HG03442 (cell line): ENCODE data around the gene MYH13.
"Not testable (repeated sequence)": the region's sequence is repeated elsewhere in the genome, so short reads cannot be mapped to it uniquely, and the experiment has no call there.

Experiments used
- ATAC-seq: cut with Tn5 transposase; IDR thresholded peaks from one replicate; pipeline ENCODE4 v1.9.1; 2021; ENCODE audit warnings: mild to moderate bottlenecking, moderate library complexity; ENCODE audit not compliant: unreplicated experiment

MYH13 gene

DNA sequence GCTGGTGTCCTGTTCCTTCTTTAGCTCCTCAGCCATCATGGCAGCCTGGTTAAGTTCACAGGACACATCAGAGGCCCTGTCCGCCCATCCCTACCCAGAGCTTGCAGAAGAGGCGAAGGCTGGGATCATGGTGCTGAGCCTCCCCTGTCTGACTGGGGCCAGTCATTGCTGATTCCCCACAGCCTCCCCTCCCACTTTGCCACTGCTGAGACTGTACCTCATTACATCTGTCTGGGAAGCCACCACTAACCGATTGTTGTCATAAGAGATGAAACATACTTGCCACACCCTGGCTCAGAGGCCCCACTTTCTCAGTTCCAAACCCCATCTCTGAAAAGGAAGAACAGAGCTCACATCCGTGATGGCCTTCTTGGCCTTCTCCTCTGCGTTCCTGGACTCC lies 66.2 kb downstream of the MYH13 start:
- no peak for ATAC-seq

DNA sequence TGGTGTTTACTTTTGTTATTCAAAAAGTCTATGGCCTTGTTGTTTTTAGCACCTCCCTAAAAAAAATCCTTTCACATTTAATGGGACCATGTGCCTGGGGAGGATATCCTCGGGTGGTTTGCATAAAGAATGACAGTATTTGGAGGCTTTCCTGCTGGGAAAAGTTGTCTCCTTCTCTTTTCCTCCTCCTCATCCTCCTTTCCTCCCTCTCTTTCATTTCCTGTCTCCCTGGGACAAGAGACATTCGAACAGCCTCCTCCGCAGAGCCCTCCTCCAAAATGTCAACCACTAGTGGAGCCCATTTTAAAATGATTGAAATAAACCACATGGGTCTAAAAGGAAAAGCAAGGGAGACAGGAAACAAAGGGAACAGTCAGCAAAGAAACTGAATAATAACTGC lies 67.4 kb downstream of the MYH13 start:
- ATAC-seq, result no peak

DNA sequence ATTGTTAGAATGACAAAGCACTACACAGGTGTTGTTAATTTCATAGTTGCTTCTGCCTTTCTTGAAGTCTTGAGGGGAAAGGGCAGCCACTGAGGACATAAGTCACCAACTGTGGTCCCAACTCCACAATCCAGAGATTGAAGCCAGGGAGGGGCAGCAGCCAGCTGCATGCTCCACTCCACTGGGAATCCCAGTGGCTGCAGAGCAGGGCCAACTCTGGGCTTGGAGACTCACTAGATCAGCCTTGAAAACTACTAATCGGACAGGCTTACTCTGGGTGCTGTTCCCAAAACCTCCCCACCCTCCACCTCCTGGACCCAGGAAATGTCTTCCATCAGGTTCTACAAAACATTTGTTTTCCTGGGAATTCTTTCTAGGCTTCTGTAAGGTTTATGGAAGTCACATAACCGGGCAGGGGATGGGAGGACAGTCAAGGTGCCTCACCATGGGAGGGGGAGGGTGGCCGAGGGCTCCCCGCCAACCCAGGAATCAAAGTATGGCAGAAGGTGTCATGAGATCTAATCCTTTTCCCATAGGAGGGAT lies 68.0 kb downstream of the MYH13 start:
- no peak for ATAC-seq

DNA sequence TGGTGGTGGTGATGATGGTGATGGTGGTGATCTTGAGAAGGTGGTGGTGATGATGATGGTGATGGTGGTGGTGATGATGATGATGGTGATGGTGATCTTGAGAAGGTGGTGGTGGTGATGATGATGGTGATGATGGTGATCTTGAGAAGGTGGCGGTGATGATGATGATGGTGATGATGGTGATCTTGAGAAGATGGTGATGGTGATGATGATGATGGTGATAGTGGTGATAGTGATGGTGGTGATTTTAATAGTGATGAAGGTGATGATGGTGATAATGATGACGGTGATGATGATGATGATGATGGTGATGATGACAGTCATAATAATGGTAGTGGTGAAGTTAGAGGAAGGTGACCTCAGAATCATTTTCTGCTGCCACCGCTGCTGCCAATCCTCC lies 75.1 kb downstream of the MYH13 start:
- ATAC-seq, result no peak

DNA sequence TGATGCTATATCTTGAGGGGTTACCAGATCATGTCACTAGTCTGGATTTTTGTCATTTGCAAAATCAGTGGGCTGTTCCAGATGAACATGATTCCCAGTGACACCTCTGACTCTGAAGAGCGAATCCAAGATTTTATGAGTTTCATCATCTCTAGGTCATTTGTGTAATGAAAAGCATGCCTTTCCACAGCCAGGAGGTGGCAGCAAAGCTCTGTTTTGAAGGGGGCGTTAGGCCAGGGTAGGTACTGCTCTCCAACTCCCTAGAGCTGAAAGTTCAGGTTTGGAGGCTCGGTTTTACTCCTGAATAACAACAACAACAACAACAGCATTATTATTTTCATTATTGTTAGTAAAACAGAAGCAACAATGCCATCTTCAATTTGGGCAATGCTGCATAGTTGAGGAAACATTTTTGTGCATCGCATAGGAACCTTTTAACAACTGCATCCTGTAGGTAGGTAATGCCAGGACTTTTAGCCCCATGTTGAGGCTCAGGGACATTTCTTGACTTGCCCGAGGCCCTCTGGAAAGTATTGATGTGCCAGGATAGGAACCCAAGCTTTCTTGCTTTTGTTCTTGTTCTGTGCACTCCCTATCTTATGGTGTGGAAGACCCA lies 77.0 kb downstream of the MYH13 start:
- ATAC-seq, result peak; percentile 45

DNA sequence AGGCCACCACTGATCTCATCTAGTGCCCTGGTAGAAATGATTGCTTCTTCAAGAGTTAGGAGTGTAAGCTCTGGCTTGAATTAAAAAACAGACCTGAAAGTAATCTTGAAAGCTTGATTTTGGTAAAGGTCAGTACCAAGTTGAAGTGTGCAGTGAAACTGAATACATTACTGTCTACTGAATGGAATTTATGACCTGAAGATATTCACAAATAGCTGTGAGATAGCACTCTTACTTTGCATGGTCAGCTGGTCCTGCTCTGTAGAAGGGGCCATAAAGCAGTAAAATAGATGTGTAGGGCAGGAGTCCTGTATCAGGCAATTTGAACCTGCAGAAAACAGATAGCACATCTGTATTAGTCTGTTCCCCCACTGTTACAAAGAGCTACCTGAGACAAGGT lies 78.6 kb downstream of the MYH13 start:
- ATAC-seq, result no peak

DNA sequence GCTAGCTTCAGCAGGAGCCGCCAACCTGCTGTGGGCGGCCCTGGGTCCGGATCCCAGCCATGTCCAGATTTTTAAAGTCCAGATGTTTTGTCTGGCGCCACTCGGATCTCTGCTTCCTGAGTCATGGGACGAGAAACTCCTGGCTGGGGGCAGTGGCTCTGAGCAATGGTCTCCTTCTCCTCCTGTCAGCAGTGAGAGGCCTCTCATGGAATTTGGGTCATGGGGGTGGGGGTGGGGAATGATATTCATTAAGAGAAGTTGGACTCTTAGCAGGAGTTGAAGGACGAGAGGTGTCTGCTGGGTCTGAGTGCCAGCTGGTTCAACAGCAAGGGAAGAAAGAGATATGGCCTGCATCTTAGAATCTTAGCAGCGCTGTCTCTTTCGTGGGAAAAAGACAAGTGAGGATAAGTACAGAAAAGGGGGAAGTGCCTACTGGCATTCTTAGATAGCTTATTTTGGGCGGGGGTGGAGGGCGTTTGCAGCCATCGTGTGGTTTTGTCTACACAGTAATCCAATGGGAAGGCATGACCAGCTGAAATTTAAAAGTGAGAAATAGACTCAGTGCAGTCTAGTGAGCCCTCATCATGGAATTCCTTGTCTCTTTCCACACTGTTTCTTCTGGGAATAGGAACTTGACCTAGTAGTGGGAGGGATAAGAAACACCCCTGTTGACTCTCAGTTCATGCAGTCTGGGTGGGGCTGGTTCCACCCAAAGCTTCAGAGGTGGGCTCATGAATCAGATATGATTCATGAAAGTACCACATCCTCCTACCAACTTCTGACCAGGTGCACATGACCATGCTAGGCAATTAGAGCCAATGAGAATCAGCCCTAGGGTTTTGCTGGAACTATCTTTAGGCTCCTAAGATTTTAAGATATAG lies 80.5 kb downstream of the MYH13 start:
- peak; percentile 79 for ATAC-seq

DNA sequence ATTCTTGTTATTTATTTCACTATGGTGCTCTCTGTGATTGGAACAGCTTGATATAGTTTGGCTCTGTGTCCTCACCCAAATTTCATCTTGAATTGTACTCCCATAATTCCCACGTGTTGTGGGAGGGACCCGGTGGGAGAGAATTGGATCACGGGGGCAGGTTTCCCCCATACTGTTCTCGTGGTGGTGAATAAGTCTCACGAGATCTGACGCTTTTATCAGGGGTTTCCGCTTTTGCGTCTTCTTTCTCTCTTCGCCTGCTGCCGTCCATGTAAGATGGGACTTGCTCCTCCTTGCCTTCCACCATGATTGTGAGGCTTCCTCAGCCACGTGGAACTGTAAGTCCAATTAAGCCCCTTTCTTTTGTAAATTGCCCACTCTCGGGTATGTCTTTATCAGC lies 81.2 kb downstream of the MYH13 start:
- not testable (repeated sequence) for ATAC-seq

DNA sequence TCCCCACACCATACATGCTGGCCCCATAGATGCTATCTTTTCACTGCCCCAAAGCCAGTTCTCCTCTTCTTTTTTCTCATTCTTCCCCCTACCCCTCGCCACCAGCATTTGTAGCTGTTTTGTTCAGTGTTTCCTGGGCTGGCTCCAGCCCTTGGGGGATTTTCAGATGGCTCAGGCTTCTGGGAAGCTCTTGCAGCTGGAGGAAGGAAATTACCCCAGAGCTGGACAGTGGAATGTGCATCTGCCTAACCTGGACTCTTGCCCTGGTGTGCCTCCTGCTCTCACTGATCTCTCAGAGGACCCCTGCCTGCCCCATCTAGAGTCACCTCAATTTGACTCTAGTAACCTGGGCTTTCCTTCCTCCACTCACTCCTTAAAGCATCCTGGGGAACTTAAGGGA lies 82.8 kb downstream of the MYH13 start:
- ATAC-seq, result no peak

DNA sequence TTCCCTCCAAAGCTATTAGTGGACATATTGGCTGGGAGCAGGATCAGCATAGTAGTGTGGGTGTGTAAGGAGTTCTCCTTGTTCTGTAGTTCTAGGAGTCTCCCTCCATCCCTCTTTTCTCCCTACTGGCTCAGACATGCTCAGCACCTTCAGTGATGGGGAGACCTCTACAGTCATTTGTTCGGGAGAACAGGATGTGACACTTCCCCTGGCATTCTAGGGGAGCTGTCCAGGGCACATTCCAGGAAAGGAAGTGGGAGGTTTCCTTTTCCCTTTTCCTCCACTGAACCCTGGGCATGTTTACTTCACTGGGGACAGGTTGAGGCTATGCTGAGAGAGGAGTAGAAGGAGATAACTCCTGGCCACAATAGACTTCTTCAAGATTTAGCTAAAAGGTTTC lies 86.5 kb downstream of the MYH13 start:
- ATAC-seq, result no peak

DNA sequence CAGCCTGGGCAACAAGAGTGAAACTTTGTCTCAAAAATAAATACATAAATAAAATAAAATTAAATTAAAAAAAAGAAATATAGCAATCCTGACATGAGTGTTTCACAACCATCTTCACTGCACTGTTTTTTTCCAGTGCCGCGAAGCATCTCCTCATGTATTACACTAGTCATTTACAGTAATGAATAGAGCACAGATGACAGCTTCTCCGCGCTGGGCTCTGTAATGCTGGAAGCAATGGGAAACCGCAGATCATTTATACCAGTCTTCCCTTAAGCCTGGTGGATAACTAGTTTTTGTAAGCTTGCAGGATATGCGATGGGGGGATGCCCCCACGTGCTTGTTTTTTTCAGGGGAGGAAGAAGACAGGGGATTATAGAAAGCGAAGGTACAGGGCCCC lies 86.9 kb downstream of the MYH13 start:
- ATAC-seq, result no peak

DNA sequence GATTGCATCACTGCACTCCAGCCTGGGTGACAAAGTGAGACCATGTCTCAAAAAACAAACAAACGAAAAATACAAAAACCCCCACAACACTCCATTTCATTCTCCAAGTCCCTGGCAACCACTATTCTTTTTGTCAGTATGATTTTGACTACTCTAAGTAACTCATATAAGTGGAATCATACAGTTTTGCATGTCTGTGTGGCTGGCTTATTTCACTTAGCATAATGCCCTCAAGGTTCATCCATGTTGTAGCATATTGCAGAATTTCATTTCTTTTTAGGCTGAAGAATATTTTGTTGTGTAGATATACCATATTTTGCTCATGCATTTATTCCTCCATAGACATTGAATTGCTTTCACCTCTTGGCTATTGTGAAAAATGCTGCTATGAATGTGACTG lies 92.7 kb downstream of the MYH13 start:
- ATAC-seq, result no peak

DNA sequence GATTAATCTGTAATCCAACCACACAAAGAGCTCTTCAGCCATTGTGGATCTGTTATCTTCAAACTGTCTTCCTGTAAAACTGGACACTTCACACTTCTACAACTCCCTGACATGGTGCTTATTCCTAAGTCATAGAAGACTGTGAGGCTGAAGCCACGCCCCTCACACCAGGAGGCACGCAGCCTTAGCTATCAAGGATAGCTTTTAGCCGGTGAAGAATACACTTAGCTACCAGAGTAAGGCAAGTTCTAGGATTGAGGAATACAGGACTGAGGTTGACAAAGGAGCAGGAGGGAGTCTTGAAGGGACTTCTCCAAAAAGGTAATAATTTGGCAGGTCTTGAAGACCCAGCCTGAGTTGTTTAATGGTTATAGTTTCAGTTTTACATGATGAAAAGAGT lies 94.6 kb downstream of the MYH13 start:
- no peak for ATAC-seq

DNA sequence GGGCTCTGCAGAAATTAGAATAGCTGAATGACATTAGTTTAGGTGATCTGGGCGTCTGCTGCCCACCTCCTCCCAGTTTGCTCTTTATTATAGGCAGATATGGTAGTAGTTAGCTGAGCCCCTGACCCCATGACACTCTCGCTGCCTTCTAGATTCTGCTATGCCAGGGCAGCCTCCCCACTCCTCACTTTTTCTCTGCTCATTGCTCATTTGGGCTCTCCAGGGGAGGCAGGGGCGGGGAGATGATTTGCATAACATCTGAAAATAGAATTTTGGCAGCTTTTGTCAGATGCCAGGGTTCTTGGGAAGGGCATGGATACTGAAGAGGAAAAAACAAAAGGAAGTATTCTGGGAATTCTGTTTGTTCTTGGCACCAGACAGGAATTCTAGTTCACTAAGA lies 96.4 kb downstream of the MYH13 start:
- no peak for ATAC-seq

DNA sequence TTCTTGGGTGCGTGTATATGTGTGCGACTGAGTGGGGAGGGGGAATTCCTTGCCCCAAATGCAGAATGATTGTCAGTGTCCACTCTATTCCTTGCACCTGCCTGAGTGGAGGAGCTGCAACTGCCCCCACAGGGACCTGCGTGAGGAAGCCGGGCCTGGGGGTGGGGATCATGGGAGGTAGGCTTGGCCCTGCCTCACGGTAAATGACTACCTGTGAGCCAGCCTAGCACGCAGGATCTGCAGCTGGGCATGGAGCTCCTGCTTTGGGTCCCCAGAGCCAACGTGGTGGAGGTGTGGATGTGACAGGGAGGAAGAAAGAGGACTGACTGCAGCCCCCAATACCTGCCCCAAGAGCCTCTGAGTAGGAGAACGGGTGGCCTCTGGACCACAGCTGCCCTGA lies 97.4 kb downstream of the MYH13 start:
- ATAC-seq, result no peak

DNA sequence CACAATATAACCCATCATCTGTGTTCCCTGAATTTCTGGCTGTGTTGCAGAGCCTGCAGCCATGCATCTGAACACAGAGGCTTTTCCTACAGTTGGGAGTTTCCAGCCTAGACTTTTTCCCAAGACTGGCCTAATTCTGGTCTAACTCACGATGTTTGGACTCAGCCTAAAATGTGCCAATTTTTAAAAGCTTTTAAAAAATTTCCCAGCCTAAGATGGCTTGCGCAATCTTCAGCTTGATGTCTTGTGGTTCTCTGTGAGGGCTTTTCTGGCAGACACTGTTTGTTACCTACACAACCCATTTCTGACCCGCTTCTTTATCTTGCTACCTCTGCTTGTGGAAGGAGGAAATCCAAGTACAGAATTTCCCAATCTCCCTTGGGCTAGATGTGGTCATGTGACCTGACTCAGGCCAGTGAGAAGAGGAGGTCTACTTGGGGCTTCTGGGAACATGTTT lies 101.7 kb downstream of the MYH13 start:
- ATAC-seq, result no peak

DNA sequence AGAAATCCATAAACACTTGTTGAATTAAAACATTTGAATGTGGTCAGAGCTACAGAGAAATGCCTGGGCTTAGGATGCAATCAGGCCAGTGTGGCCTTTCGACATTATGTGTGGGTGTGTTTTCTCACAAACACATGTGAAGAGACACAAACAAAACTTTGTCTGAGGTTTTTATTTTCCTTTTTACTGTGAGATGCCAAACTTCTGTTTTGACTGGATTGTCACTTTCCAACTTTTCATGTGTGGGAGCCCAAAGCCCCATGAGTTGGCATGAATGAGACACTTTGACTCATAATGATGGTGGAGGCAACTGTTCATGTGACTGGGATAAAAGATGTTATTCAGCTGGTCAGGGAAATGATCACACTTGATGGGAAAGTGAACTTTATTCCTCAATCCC lies 102.5 kb downstream of the MYH13 start:
- no peak for ATAC-seq

DNA sequence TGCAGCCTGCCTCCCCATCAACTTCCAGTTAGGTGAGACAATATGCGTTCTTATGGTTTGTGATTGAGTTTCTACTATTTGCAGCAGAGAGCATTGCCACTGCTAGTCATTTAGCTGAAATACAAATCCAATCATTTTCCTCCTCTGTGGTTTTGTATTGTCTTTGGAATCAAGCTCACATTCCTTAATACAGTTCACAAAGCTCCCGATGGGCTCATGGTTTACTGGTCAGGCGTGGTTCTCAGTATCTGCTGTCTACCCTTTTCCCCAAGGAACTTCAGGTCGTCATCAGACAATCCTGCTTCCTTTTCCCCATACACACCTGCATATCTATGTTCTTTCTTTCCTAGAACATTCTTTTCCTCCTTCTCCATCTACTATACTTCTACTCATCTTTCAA lies 104.8 kb downstream of the MYH13 start:
- ATAC-seq, result no peak

DNA sequence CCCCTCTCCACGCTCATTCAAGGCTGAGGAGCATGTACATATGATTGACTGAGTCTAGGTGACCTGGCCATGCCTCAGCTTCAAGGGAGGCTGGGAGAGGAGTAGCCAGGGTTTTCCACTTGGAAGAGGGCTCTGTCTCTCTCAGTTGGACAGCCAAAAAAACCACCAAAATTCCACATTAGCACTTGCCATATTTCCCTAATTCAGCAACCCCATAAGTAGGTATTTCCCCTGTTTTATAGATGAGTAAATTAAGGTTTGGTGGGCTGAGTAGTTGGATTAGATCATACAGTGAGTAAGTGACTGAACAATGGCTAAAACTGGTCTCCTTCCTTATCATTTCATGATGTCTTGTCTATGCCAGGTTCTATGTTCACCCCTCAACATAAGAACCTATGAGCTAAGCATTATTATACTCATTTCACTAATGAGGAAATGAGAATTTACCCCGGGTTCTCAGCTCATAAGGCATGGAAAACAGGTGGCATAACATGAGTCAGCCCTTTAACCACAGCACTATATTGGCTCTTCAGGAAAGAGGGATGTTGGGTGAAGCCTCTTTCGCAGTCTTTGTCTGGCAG lies 106.4 kb downstream of the MYH13 start:
- ATAC-seq, result no peak

DNA sequence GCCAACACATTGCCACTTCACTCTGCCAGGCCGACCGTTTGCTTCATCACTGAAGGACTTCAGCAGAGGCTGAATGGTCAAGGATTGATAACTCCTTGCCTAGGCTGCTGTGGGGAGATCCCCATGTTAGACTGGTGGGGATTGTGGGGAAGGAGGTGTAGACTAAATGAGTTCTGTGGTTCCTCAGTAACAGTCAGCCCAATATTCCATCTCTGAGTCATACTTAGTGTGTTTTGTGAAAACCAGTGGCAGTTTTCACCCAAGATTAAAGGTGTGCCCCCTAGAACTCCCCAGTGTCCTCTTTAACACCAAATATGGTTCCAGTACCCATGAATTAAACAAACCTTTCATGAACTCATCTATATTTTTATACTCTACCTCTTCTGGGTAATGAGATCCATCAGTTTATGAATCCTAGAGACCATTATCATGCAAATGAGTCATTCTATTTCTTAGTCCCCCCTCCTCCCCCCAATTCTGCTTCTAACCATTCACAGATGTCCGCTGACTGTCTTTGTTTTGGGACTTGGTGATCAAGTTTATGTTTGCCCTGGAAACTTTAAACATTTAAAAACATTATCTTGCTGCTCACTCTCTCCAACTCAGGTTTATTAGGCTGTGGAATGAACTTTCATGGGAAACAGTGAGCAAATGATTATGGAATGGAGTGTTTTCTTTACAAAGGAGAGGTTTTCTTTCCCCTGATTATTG lies 107.6 kb downstream of the MYH13 start:
- ATAC-seq, result peak; percentile 67

DNA sequence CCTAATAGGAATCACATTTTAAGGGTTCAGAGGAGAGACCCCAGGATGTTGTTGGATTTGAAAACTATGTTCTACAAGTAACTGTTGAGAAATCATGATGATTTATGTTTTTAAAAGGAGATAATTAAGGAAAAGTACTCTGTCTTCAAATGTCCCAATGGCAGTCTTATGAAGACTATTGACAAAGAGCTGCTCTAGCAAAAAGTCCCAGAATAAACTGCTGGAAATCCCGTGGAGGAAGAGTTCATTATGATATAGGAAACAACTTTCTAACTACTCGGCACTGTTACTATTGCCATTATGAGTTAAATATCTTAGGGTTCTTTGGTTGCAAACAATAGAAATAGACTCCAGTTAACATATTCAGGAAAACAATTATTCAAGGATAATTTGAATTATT lies 108.8 kb downstream of the MYH13 start:
- no peak for ATAC-seq
